A673 (cell line): Measurements from ENCODE around the gene TMEM72. TPM values are rescaled to one million over a fixed set of nuclear protein-coding genes. Genes with fewer than 3 reads are reported as not detected.

Source experiments
- BruUV-seq: library from RNA; stranded (reverse); fragments of 400-500 nt; replicated peaks from 2 replicates; lab custom pipeline; 2021; lab: Mats Ljungman, UMichigan
- CTCF ChIA-PET: fragments of 300-600 bp; sonication (Branson Sonifier 250); formaldehyde crosslinking; loops from one replicate; lab custom pipeline; 2022; ENCODE audit warnings: antibody characterized with exemption; lab: Charles Lee
- POLR2A ChIA-PET: fragments of 300-600 bp; sonication (Branson Sonifier 250); formaldehyde crosslinking; loops from one replicate; lab custom pipeline; 2022; ENCODE audit warnings: antibody characterized with exemption; ENCODE audit not compliant: low non-redundant PET; lab: Charles Lee
- DNase-seq: peaks from one replicate; pipeline ENCODE4 v3.0.0-alpha.2; 2015; ENCODE audit warnings: low spot score
- H3K27ac ChIP-seq: fragments of 200-600 bp; sonication (generic); 2 replicates; pipeline ENCODE4 v1.5.1; 2016; ENCODE audit warnings: mixed run types, low read depth, mild to moderate bottlenecking, mixed read lengths, antibody characterized with exemption, low read length; ENCODE audit not compliant: poor library complexity, severe bottlenecking
- H3K27me3 ChIP-seq: fragments of 200-600 bp; sonication (generic); replicated peaks from 2 replicates; pipeline ENCODE4 v1.6.1; 2017; ENCODE audit warnings: mixed run types, low read depth, mild to moderate bottlenecking, mixed read lengths, antibody characterized with exemption, low read length; ENCODE audit not compliant: insufficient read depth, poor library complexity
- H3K36me3 ChIP-seq: fragments of 200-600 bp; sonication (generic); 2 replicates; pipeline ENCODE4 v1.6.1; 2016; ENCODE audit warnings: mixed run types, mild to moderate bottlenecking, mixed read lengths, antibody characterized with exemption, low read length; ENCODE audit not compliant: insufficient read depth, poor library complexity, severe bottlenecking
- H3K4me1 ChIP-seq: fragments of 200-600 bp; sonication (generic); 2 replicates; pipeline ENCODE4 v1.6.1; 2017; ENCODE audit warnings: mixed run types, mild to moderate bottlenecking, mixed read lengths, antibody characterized with exemption, low read length; ENCODE audit not compliant: insufficient read depth, poor library complexity, severe bottlenecking
- H3K4me3 ChIP-seq: fragments of 200-600 bp; sonication (generic); 2 replicates; pipeline ENCODE4 v1.5.1; 2016; ENCODE audit warnings: low read depth, mixed run types, mild to moderate bottlenecking, mixed read lengths, low read length; ENCODE audit not compliant: poor library complexity, severe bottlenecking
- H3K9me3 ChIP-seq: fragments of 200-600 bp; sonication (generic); 2 replicates; pipeline ENCODE4 v1.6.1; 2016; ENCODE audit warnings: mixed run types, low read depth, mild to moderate bottlenecking, mixed read lengths, antibody characterized with exemption, low read length; ENCODE audit not compliant: poor library complexity, severe bottlenecking
- CTCF ChIP-seq: fragments of 300-800, 200-600 bp; sonication (generic); conservative IDR thresholded peaks from 2 replicates; pipeline ENCODE4 v1.5.1; 2017; ENCODE audit warnings: low read depth, mild to moderate bottlenecking, antibody characterized with exemption, low read length, moderate library complexity, mixed read lengths
- EZH2 ChIP-seq: fragments of 200-600 bp; sonication (generic); IDR thresholded peaks from 2 replicates; pipeline ENCODE4 v1.6.1; 2017; ENCODE audit warnings: borderline replicate concordance, low read depth, mild to moderate bottlenecking, mixed read lengths, antibody characterized with exemption, low read length; ENCODE audit not compliant: poor library complexity, severe bottlenecking
- intact Hi-C: fragments of 100-400 bp; cut with micrococcal nuclease; formaldehyde crosslinking; loops from one replicate; pipeline ENCODE4 v1.10.0; 2022; ENCODE audit not compliant: unreplicated experiment
- total RNA-seq: library from RNA; stranded (reverse); gene quantifications from 2 replicates; pipeline ENCODE4 v1.2.3, GENCODE V29; 2021

TMEM72 gene
- total RNA-seq, 1 experiment from 2014 or later, result 0.80 TPM

DNA sequence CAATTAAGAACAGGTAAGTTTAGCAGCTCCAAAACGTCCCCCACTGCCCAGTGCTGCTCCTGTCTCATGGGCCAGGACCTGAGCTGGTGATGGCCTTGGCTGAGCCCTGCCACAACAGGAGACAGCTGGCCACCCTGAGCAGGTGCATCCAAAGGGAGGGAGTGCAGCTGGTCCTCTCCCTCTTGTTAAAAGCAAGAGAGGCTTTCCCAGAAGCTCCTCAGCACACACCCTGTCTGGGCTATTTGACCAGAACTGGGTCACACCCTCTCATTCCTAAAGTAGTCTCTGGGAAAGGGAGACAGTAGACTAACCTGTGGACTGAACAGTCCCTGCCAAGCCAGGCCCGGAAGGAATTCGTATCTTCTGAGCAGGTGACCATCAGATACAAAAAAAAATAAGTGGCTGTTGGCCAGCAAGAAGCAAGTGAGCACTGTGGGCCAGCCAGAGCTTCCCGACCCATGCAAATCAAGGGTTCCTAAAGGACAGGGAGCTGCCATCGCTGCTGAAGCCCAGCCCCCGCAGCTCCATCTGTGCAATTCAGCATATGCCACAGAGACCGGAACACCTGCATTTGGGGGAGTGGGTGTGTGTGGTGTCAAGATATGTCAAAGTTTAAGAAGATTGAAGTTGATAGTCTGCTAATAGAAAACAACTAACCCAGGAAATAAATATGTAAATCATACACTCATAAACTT, 2.1 kb upstream of the TMEM72 start:
- H3K27me3 ChIP-seq, result no peaks in the 10 kb centered on the region
- no TSS peak for BruUV-seq
- TF ChIP-seq CTCF (no peak), EZH2 (no peak)
- H3K27ac ChIP-seq, result no peak overlapping the region
- H3K36me3 ChIP-seq, result no peaks in the 10 kb centered on the region
- POLR2A ChIA-PET, result interaction anchor here (0.6 kb wide), 1 partner anchor 1490 kb away, joined by 3 read pairs; no protein-coding TSS in a partner anchor
- no peak for DNase-seq
- CTCF ChIA-PET, result no interaction called here
- H3K9me3 ChIP-seq, result no peaks in the 10 kb centered on the region
- peaks cover 63% of the 10 kb centered on the region for H3K4me1 ChIP-seq
- intact Hi-C loops, result no loop called here
- no peak overlapping the region for H3K4me3 ChIP-seq

DNA sequence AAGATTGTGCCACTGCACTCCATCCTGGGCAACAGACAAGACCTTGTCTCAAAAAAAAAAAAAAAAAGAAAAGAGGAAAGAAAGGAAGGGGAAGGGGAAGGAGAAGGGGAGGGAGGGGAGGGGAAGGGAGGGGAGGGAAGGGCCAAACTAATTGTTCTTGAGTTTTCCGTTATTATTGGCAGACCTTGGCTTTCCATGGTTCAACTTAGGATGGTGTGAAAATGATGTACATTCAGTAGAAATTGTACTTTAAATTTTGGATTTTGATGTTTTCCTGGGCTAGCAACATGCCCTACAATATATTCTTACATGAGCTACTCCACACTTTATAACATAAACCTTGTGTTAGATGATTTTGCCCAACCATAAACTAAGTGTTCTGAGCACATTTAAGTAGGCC, 1.2 kb upstream of the TMEM72 start:
- no peak for DNase-seq
- H3K9me3 ChIP-seq, result no peaks in the 10 kb centered on the region
- H3K36me3 ChIP-seq, result no peaks in the 10 kb centered on the region
- no peak overlapping the region for H3K4me3 ChIP-seq
- H3K27me3 ChIP-seq, result no peaks in the 10 kb centered on the region
- H3K27ac ChIP-seq, result no peak overlapping the region
- H3K4me1 ChIP-seq, result peaks cover 71% of the 10 kb centered on the region
- TF ChIP-seq EZH2 (no peak), CTCF (no peak)
- intact Hi-C loops, result no loop called here
- ChIA-PET CTCF (no interaction called here), POLR2A (no interaction called here)
- no TSS peak for BruUV-seq

DNA sequence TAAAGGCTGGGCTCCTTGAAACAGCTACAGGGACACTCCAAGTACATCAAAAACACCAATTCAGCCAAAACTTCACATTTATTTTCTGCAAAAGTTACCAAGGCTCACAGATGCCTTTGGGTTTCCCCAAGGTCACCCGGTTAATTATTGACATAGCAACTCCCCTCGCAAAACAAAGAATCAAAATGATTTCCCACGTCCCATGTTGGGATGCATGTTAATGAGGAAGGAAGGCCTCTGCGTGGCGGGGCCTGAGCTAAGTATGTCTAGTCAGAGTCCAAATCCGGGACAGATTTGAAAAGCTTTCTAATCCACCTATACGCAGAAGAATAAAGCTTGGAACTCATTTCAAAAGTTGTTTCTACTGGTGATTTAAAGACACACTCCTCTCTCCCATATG, 535 bp upstream of the TMEM72 start:
- BruUV-seq, result no TSS peak
- H3K4me1 ChIP-seq, result peaks cover 78% of the 10 kb centered on the region
- CTCF ChIA-PET, result interaction anchor here (0.6 kb wide), 1 partner anchor 65 kb away, joined by 4 read pairs; no protein-coding TSS in a partner anchor

More for the DNA sequence above, 535 bp upstream of the TMEM72 start:
- DNase-seq, result no peak
- TF ChIP-seq EZH2 (no peak), CTCF (no peak)
- Histone ChIP-seq H3K27me3 (no peaks in the 10 kb centered on the region), H3K9me3 (no peaks in the 10 kb centered on the region), H3K27ac (peak overlapping the region; percentile 98), H3K4me3 (no peak overlapping the region), H3K36me3 (no peaks in the 10 kb centered on the region)
- intact Hi-C loops, result no loop called here
- POLR2A ChIA-PET, result no interaction called here
